Esophagus squamous epithelium (tissue), 4 donors: Measurements from ENCODE around the gene HNRNPC.

Source experiments
- CTCF ChIP-seq, 6 experiments: fragments of 450-650 bp in 4 of 6; fragments of 200-600 bp in 2 of 6; sonication (generic) in 2 of 6; IDR thresholded peaks; one replicate each; pipeline ENCODE4 v1.5.1; 2016 to 2019; ENCODE audit warnings: antibody characterized with exemption in 6 of 6, mild to moderate bottlenecking in 4 of 6, moderate library complexity in 4 of 6
- POLR2A ChIP-seq, 4 donors: fragments of 450-650 bp; IDR thresholded peaks; one replicate each; pipeline ENCODE4 v1.6.1; 2017; ENCODE audit warnings: antibody characterized with exemption in 4 of 4, mild to moderate bottlenecking in 4 of 4, moderate library complexity in 3 of 4

GRCh38 chr14:21191809-21192446 lies 77.3 kb downstream of the HNRNPC start:
- no peak for TF ChIP-seq CTCF (IDR thresholded peaks at IDR 0.05)
- TF ChIP-seq POLR2A (IDR thresholded peaks at IDR 0.05): no peak
